Measurements from ENCODE around the gene SPNS3.

SPNS3 gene

DNA sequence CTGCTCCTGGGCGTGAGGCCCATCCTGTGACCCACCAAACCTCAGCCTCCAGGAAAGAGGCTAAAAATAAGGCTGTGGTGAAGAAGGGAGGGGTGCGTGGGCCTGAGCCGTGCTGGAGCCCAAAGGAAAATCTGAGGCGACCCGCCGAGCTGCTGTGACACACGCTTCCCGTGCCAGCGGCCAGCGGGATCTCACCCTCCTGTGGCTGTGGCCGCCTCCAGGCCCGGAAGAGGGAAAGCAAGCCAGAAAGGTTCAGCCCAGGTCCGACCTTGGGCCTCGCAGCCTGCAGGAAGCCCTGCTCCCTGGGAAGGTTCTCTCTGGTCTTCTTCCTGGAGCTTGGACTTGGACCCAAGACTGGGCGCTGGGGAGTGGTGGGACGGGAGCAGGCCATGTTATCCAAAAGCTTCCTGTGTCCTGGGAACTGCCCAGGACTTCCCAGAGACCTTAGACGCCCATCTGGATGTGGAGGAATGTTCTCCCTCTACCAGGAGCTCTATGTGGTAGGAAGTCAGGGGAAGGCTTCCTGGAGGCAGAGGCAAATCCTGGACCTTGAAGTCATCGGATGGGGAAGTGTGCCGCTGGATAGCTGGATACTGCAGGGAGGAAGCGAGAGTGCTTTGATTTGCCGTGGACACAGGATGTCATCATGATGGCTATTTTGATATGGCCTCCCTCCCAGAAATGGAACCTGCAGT lies 76.3 kb downstream of the SPNS3 start:
- no peaks in the 10 kb centered on the region for H3K36me3 ChIP-seq (ENCODE audit: control insufficient read depth in 2 of 2, insufficient read depth in 1 of 2, low read length in 2 of 2)
- ChIA-PET POLR2A (no interaction called here), CTCF (interaction anchor here (0.8 to 1.6 kb wide), 2 partner anchors 89 to 91 kb away, joined by 3 to 5 read pairs; no protein-coding TSS in a partner anchor)
- H3K27ac ChIP-seq (ENCODE audit: extremely low read depth, low read depth, low read length), result no peak overlapping the region
- peaks cover 2% of the 10 kb centered on the region; the same call in 1 of the 2 replicates for H3K4me1 ChIP-seq (ENCODE audit: control insufficient read depth, insufficient read depth, low read length)
- TF ChIP-seq, protein P1, sequence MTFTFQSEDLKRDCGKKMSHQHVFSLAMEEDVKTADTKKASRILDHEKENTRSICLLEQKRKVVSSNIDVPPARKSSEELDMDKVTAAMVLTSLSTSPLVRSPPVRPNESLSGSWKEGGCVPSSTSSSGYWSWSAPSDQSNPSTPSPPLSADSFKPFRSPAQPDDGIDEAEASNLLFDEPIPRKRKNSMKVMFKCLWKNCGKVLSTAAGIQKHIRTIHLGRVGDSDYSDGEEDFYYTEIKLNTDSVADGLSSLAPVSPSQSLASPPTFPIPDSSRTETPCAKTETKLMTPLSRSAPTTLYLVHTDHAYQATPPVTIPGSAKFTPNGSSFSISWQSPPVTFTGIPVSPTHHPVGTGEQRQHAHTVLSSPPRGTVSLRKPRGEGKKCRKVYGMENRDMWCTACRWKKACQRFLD (tag by site-specific recombination; IDR thresholded peaks at IDR 0.05), result no peak
- no peak for TF ChIP-seq SCRT2 (tag by site-specific recombination; IDR thresholded peaks at IDR 0.05)
- no peak for TF ChIP-seq ZFP37 (tag by site-specific recombination; IDR thresholded peaks at IDR 0.05)
- no peak for TF ChIP-seq KLF10 (tag by site-specific recombination; IDR thresholded peaks at IDR 0.05)
- TF ChIP-seq ZFP69B (tag by site-specific recombination; IDR thresholded peaks at IDR 0.05), result no peak
- no peak for TF ChIP-seq REPIN1 (tag by site-specific recombination; IDR thresholded peaks at IDR 0.05; ENCODE audit: low read depth)
- TF ChIP-seq, protein P2, sequence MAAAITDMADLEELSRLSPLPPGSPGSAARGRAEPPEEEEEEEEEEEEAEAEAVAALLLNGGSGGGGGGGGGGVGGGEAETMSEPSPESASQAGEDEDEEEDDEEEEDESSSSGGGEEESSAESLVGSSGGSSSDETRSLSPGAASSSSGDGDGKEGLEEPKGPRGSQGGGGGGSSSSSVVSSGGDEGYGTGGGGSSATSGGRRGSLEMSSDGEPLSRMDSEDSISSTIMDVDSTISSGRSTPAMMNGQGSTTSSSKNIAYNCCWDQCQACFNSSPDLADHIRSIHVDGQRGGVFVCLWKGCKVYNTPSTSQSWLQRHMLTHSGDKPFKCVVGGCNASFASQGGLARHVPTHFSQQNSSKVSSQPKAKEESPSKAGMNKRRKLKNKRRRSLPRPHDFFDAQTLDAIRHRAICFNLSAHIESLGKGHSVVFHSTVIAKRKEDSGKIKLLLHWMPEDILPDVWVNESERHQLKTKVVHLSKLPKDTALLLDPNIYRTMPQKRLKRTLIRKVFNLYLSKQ (tag by site-specific recombination; IDR thresholded peaks at IDR 0.05; ENCODE audit: borderline replicate concordance), result no peak
- TF ChIP-seq ZBTB8A (tag by site-specific recombination; IDR thresholded peaks at IDR 0.05), result no peak
- no peak for TF ChIP-seq ZNF529 (tag by site-specific recombination; IDR thresholded peaks at IDR 0.05; ENCODE audit: insufficient replicate concordance)
- no peak for TF ChIP-seq ZBTB11 (tag by site-specific recombination; conservative IDR thresholded peaks at IDR 0.05; ENCODE audit: low read depth)
- H3K4me3 ChIP-seq (ENCODE audit: low read depth, low read length), result no peak overlapping the region
- no peaks in the 10 kb centered on the region for H3K9me3 ChIP-seq (ENCODE audit: control insufficient read depth, insufficient read depth, low read depth, low read length)

DNA sequence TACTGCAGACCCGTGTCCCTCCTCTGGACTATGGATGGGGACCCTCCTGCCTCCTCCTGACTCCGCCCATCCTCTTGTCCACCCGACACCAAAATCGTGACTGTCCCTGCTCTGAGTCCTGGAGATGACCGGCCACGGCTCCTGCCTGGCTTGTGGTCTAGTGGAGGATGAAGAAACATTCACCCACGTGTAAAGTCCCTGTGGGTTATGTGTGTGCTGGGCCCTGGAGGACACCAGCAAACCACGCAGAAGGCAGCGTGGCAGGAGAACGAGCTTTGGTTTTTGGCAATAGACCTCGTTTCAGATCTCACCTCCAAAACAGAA lies 76.8 kb downstream of the SPNS3 start:
- no peak overlapping the region for H3K27ac ChIP-seq (ENCODE audit: extremely low read depth, low read depth, low read length)
- H3K9me3 ChIP-seq (ENCODE audit: control insufficient read depth, insufficient read depth, low read depth, low read length), result no peaks in the 10 kb centered on the region
- no peak for TF ChIP-seq KLF8 (tag by site-specific recombination; IDR thresholded peaks at IDR 0.05)
- no peak for TF ChIP-seq ZBTB20 (tag by site-specific recombination; IDR thresholded peaks at IDR 0.05)
- no peak for TF ChIP-seq ZNF138 (tag by site-specific recombination; IDR thresholded peaks at IDR 0.05; ENCODE audit: borderline replicate concordance)
- TF ChIP-seq RBAK (tag by site-specific recombination; IDR thresholded peaks at IDR 0.05), result no peak
- TF ChIP-seq ZNF24 (tag by site-specific recombination; IDR thresholded peaks at IDR 0.05), result no peak
- TF ChIP-seq ZNF549 (tag by site-specific recombination; IDR thresholded peaks at IDR 0.05), result no peak
- TF ChIP-seq ZFP69B (tag by site-specific recombination; IDR thresholded peaks at IDR 0.05), result no peak
- TF ChIP-seq ZNF426 (tag by site-specific recombination; IDR thresholded peaks at IDR 0.05), result no peak
- no peak for TF ChIP-seq ZIC2 (tag by site-specific recombination; IDR thresholded peaks at IDR 0.05)
- no peak for TF ChIP-seq ZNF37A (tag by site-specific recombination; IDR thresholded peaks at IDR 0.05)
- TF ChIP-seq ZNF132 (tag by site-specific recombination; IDR thresholded peaks at IDR 0.05; ENCODE audit: borderline replicate concordance), result no peak
- TF ChIP-seq, protein P3, sequence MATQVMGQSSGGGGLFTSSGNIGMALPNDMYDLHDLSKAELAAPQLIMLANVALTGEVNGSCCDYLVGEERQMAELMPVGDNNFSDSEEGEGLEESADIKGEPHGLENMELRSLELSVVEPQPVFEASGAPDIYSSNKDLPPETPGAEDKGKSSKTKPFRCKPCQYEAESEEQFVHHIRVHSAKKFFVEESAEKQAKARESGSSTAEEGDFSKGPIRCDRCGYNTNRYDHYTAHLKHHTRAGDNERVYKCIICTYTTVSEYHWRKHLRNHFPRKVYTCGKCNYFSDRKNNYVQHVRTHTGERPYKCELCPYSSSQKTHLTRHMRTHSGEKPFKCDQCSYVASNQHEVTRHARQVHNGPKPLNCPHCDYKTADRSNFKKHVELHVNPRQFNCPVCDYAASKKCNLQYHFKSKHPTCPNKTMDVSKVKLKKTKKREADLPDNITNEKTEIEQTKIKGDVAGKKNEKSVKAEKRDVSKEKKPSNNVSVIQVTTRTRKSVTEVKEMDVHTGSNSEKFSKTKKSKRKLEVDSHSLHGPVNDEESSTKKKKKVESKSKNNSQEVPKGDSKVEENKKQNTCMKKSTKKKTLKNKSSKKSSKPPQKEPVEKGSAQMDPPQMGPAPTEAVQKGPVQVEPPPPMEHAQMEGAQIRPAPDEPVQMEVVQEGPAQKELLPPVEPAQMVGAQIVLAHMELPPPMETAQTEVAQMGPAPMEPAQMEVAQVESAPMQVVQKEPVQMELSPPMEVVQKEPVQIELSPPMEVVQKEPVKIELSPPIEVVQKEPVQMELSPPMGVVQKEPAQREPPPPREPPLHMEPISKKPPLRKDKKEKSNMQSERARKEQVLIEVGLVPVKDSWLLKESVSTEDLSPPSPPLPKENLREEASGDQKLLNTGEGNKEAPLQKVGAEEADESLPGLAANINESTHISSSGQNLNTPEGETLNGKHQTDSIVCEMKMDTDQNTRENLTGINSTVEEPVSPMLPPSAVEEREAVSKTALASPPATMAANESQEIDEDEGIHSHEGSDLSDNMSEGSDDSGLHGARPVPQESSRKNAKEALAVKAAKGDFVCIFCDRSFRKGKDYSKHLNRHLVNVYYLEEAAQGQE (tag by site-specific recombination; IDR thresholded peaks at IDR 0.05), result no peak
- POLR2A ChIA-PET, result no interaction called here
- CTCF ChIA-PET, result interaction anchor here (1.6 kb wide), 1 partner anchor 90 kb away, joined by 5 read pairs; no protein-coding TSS in a partner anchor
- H3K4me1 ChIP-seq (ENCODE audit: control insufficient read depth, insufficient read depth, low read length), result peaks cover 2% of the 10 kb centered on the region; the same call in 1 of the 2 replicates
- H3K36me3 ChIP-seq (ENCODE audit: control insufficient read depth in 2 of 2, insufficient read depth in 1 of 2, low read length in 2 of 2), result no peaks in the 10 kb centered on the region
- H3K4me3 ChIP-seq (ENCODE audit: low read depth, low read length), result no peak overlapping the region

Data from HEK293 (cell line).